ENCODE measurements around the gene SERPINB8.
A peak's percentile ranks its signal among the peaks of the same experiment; 100 is the strongest.
"Not testable (repeated sequence)": the region's sequence is repeated elsewhere in the genome, so short reads cannot be mapped to it uniquely, and the experiment has no call there.

The SERPINB8 gene, protein sequence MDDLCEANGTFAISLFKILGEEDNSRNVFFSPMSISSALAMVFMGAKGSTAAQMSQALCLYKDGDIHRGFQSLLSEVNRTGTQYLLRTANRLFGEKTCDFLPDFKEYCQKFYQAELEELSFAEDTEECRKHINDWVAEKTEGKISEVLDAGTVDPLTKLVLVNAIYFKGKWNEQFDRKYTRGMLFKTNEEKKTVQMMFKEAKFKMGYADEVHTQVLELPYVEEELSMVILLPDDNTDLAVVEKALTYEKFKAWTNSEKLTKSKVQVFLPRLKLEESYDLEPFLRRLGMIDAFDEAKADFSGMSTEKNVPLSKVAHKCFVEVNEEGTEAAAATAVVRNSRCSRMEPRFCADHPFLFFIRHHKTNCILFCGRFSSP

GRCh38 chr18:63969942-63970808 is at the start of gene SERPINB8:
Gene SERPINB8, plus strand, starts transcription at chr18:63970081. Its CDS starts 8,228 bp downstream, at chr18:63978309.
- peak; percentile 76 for DNase-seq

DNA sequence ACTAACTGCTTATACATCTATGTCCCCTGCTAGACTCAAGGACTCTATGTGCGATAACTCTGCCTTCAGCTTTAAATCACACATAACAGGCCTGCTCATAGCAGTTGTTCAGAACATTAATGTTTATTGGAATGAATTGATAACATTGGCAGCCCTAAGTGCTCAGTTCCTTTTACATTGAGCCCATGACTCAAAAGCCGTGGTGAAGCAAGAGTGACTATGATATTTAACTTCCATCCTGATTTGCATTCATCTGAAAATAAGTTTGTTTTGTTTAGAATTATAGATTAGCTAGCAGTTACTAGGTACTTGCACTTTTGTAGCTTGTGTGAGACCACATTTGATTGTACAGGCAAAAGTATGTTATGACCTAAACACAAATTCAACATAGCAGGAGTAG is 47.8 kb upstream of the SERPINB8 start:
- no peak for DNase-seq

DNA sequence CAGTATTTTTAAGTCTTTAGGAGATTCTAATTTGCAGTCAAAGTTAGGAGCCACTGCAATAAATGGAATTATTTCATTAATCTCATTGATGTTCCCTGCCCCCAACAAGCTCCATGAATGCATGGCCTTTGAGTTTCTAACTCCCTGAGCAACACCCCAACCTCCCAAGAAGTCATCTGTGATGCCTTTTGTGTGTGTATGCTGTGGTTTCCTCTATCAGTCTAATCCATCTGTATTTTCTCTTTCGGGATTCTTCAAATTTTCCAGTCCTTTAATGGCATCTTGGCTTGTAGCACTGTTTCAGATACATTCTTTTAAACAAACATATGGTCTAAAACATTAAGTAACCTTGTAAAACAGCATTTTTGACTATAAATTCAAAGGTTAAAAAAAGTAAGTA is 45.3 kb upstream of the SERPINB8 start:
- DNase-seq, result no peak

DNA sequence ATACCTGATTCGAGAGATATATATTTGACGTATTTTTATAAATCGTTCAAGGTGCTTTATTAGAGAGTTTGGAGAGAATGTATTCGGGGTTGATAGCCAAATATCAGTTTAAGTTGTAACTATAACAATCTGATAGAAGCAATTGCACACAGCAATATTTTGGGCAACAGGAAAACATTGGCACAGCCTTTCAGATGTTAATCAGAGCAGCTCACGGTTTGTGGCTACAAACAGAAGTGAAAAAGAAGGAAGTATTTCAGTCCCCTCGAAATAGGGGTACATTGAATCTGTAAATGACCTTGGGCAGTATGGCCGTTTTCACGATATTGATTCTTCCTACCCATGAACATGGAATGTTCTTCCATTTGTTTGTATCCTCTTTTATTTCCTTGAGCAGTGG is 41.5 kb upstream of the SERPINB8 start:
- no peak for DNase-seq

DNA sequence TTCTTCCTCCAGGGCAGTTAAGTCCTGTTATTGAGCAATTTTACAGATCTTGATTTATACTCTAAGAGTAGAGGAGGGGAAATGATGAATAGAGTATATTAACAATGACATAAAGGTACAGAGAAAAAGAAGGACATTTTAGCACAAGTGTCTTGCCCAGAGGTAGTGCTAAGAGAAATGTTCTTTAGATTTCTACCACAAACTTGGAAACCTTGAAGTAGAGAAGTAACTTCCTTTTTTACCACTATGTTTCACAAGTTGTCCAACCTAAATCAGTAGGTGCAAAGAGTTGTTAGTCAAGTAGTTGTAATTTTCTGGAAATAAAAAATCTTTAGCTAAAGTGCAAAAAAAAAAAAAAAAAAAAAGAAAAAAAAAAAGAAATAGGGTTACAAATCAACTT is 40.5 kb upstream of the SERPINB8 start:
- DNase-seq, result not testable (repeated sequence)

DNA sequence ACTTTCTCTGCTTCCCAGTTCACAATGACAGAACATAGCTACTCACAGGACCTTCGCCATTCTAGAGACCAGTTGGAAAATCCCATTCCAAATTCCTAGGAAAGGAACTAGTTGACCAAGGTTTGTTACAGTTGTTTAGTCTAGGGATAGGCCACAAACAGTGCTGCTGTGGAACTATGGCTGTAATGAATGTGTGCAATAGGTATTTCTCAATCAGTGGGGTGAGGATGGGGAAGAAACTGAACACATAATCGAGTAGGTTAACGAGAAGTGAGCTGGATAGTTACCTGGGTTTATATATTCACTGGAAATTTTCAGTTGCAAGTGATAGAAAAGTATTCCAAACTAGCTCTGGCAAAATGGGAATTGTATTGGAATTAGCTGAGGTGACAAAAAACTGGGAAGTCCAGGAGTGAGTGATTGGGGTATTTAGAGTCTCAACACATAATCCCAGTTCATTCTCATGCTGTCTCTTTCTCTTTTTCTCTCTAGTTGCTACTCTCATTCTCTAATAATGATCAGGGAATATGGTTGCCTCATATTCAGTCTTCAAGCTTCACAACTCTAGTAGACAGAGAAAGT is 39.0 kb upstream of the SERPINB8 start:
- no peak for DNase-seq

DNA sequence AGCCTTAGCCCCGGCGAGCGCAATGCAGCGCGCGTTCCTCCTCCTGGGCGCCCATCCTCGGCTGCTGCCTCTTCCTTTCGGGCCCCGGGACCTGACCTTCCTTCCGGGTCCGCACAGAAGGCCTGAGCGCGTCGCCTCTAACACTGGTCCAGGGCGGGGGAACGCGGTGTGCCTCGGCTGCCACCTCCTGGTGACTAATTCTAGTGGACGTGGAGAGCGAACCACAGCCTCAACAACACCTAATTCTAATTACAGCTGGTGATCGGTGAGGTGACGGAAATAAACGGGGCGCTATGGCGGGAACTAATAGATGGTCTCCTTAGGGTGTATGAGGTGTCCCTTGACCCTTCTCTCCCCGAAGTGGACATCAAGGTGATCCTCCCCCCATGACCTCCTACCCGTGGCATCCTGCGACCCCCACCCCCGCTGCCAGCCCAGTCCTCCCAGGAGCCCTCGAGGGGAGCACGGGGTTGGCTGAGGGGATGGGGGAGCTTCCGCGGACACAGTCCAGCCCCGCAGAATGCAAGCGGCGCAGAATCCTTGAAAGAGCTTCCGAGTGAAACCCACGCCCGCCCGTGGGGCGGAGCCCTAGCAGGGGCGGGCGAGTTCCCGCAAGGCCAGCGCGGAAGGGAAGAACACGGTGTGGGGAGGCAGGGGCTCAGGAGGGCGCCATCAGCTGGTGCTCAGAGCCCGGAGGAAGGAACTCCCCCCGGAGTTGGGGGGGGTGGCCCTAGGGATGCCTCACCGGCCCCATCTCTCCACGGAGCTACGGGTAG is 33.5 kb upstream of the SERPINB8 start:
- peak; percentile 44 for DNase-seq

DNA sequence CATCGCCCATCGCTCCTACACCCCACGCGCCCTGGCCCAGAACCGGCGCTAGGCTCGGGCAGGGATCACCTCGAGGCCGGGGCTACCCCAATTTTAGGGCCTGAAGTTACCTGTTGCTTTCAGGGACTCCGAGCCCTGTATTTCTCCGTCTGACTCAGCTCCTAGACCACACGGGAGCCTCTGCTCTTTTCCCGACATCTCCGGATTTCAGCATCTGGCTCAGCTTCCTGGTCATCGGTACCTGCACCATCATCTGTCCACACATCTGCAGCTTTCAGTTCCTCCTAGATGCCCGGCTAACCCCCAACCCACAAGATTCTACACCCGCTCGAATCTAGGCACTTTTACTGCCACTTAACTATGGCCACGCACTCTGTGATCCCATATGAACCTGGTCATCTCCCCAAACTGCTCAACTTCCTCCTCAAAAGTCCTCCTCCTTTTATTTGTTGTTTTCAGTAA is 32.9 kb upstream of the SERPINB8 start:
- no peak for DNase-seq

DNA sequence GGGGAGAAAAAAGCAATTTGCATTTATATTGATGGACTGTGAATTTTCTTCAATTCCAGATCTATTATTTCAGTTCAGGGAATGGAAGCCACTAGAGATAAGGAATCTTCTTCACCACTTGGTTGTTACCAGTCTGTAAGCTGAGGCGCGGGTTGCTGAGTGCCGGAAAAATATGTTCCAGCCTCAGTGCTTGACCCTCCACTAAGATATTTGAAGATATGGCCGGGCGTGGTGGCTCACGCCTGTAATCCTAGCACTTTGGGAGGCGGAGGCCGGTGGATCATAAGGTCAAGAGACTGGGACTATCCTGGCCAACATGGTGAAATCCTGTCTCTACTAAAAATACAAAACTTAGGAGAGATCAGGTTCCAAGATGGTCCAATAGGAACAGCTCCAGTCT is 29.9 kb upstream of the SERPINB8 start:
- DNase-seq, result no peak

GRCh38 chr18:63940543-63941050 is 29.3 kb upstream of the SERPINB8 start:
- not testable (repeated sequence) for DNase-seq

- DNase-seq, result no peak
Measured at GRCh38 chr18:63947051-63947790, 22.7 kb upstream of the SERPINB8 start.

GRCh38 chr18:63949068-63949737 is 20.7 kb upstream of the SERPINB8 start, which contains the start of gene HMSD:
Gene HMSD, plus strand, starts transcription at chr18:63949301. Its CDS starts 4,155 bp downstream, at chr18:63953456.
- DNase-seq, result peak; percentile 29

DNA sequence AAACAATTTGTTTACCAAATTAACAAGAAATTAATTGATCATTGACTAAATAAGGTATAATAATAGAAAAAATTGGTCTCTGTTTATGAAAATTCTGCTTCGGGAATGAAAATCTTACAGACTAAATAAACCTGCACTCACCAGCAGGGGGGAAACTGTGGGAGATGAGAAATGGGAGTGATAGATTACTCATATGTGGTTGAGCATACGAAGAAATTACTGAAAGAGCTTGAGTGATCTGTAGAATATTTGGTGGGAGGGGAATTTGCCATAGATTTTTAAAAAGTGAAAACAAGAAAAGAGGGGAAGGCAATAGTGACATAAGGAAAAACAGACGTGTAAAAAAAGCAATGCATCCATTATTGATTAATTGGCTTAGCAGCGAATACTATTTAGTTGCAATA is 18.6 kb upstream of the SERPINB8 start:
- no peak for DNase-seq

- no peak for DNase-seq
Measured at GRCh38 chr18:63953811-63954210, 16.1 kb upstream of the SERPINB8 start.

GRCh38 chr18:63956755-63957154 is 13.1 kb upstream of the SERPINB8 start:
- DNase-seq, result no peak

DNA sequence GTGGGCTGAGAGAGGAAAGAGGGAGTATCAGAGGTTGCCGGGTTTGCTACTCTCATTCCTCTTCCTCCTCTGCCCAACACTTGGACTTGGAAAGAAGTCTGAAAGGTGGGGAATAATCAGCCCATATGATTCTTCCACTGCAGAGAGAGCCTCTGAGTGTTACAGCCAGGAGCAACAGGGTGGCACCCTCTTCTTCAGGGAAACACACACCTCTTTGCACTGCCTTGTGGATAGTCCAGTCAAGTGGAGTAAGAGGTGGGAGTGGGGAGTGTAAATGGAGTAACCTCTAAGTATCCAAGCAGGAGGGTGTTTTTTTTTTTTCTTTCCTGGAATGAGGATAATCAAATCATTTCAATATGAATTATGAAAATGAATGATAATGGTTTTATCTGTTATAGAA is 9.0 kb upstream of the SERPINB8 start:
- DNase-seq, result no peak

GRCh38 chr18:63961435-63961980 is 8.4 kb upstream of the SERPINB8 start:
- no peak for DNase-seq

- no peak for DNase-seq
Measured at GRCh38 chr18:63962137-63962536, 7.7 kb upstream of the SERPINB8 start.

- DNase-seq, result peak; percentile 34
Measured at GRCh38 chr18:63963615-63964256, 6.1 kb upstream of the SERPINB8 start.

- no peak for DNase-seq
Measured at GRCh38 chr18:63964908-63965307, 5.0 kb upstream of the SERPINB8 start.

All from activated CD4-positive, alpha-beta T cell treated with anti-CD3 and anti-CD28 coated beads, Interleukin-2, amount 50 U/mL, for 1 hour (primary cell).